ENCODE results near the gene MAST3. TPM values are rescaled to one million over a fixed set of nuclear protein-coding genes. Genes with fewer than 3 reads are reported as not detected.
"Not testable (repeated sequence)": the region's sequence is repeated elsewhere in the genome, so short reads cannot be mapped to it uniquely, and the experiment has no call there.

MAST3 gene
- polyA plus RNA-seq, 1 experiment: 2.8 TPM

- Histone ChIP-seq H3K27me3 (ENCODE audit: control insufficient read depth, insufficient read depth, low read length) (peaks cover 5% of the 10 kb centered on the region), H3K36me3 (ENCODE audit: control insufficient read depth, insufficient read depth, low read length) (no peaks in the 10 kb centered on the region), H3K4me3 (ENCODE audit: low read depth, low read length) (no peak overlapping the region)
- TF ChIP-seq CTCF (IDR thresholded peaks at IDR 0.05; ENCODE audit: insufficient read depth, low read depth, low read length): no peak
- ChIA-PET POLR2A (no interaction called here), CTCF (no interaction called here)
- no peak for DNase-seq (ENCODE audit: low read depth)
These were observed 2.0 kb downstream of the MAST3 start for GRCh38 chr19:18099623-18099995.

- TF ChIP-seq CTCF (IDR thresholded peaks at IDR 0.05; ENCODE audit: insufficient read depth, low read depth, low read length): no peak
- Histone ChIP-seq H3K27me3 (ENCODE audit: control insufficient read depth, insufficient read depth, low read length) (peaks cover 5% of the 10 kb centered on the region), H3K4me3 (ENCODE audit: low read depth, low read length) (no peak overlapping the region), H3K36me3 (ENCODE audit: control insufficient read depth, insufficient read depth, low read length) (no peaks in the 10 kb centered on the region)
- CTCF ChIA-PET: interaction anchor here (0.6 kb wide), 1 partner anchor 25 kb away, joined by 3 read pairs; no protein-coding TSS in a partner anchor
- DNase-seq (ENCODE audit: low read depth): no peak
- POLR2A ChIA-PET: no interaction called here
These were observed 3.1 kb downstream of the MAST3 start for GRCh38 chr19:18100710-18101109.

- POLR2A ChIA-PET: no interaction called here
- H3K36me3 ChIP-seq (ENCODE audit: control insufficient read depth, insufficient read depth, low read length): no peaks in the 10 kb centered on the region
- no peak overlapping the region for H3K4me3 ChIP-seq (ENCODE audit: low read depth, low read length)
- DNase-seq (ENCODE audit: low read depth): no peak
- CTCF ChIA-PET: no interaction called here
- H3K27me3 ChIP-seq (ENCODE audit: control insufficient read depth, insufficient read depth, low read length): peaks cover 5% of the 10 kb centered on the region
- no peak for TF ChIP-seq CTCF (IDR thresholded peaks at IDR 0.05; ENCODE audit: insufficient read depth, low read depth, low read length)
These were observed 3.7 kb downstream of the MAST3 start for GRCh38 chr19:18101268-18101667.

- no peak overlapping the region for H3K4me3 ChIP-seq (ENCODE audit: low read depth, low read length)
- POLR2A ChIA-PET: no interaction called here
- H3K27me3 ChIP-seq (ENCODE audit: control insufficient read depth, insufficient read depth, low read length): peaks cover 5% of the 10 kb centered on the region
- CTCF ChIA-PET: interaction anchor here (1.2 to 1.4 kb wide), 2 partner anchors 9 to 10 kb away, joined by 3 to 4 read pairs; no protein-coding TSS in a partner anchor
- TF ChIP-seq CTCF (IDR thresholded peaks at IDR 0.05; ENCODE audit: insufficient read depth, low read depth, low read length): no peak
- H3K36me3 ChIP-seq (ENCODE audit: control insufficient read depth, insufficient read depth, low read length): no peaks in the 10 kb centered on the region
- DNase-seq (ENCODE audit: low read depth): no peak
These were observed 5.5 kb downstream of the MAST3 start for GRCh38 chr19:18102916-18103542.

GRCh38 chr19:18104793-18105131 lies 7.2 kb downstream of the MAST3 start:
- CTCF ChIA-PET: interaction anchor here (0.9 to 1.3 kb wide), 2 partner anchors 8 to 56 kb away, joined by 3 to 6 read pairs; no protein-coding TSS in a partner anchor
- H3K4me3 ChIP-seq (ENCODE audit: low read depth, low read length): peak overlapping the region; percentile 41
- peaks cover 2% of the 10 kb centered on the region; the same call in 1 of the 2 replicates for H3K27me3 ChIP-seq (ENCODE audit: control insufficient read depth, insufficient read depth, low read length)
- no peaks in the 10 kb centered on the region for H3K36me3 ChIP-seq (ENCODE audit: control insufficient read depth, insufficient read depth, low read length)
- no peak for TF ChIP-seq CTCF (IDR thresholded peaks at IDR 0.05; ENCODE audit: insufficient read depth, low read depth, low read length)
- POLR2A ChIA-PET: no interaction called here
- no peak for DNase-seq (ENCODE audit: low read depth)

GRCh38 chr19:18105259-18105658 lies 7.7 kb downstream of the MAST3 start:
- H3K36me3 ChIP-seq (ENCODE audit: control insufficient read depth, insufficient read depth, low read length); DNase-seq (ENCODE audit: low read depth); H3K27me3 ChIP-seq (ENCODE audit: control insufficient read depth, insufficient read depth, low read length); H3K4me3 ChIP-seq (ENCODE audit: low read depth, low read length); POLR2A ChIA-PET: not testable (repeated sequence)
- CTCF ChIA-PET: interaction anchor here (0.6 to 1.3 kb wide), 3 partner anchors 8 to 133 kb away, joined by 3 to 6 read pairs (median 4); no protein-coding TSS in a partner anchor
